ENCODE results near the gene CNN3.

The CNN3 gene

DNA sequence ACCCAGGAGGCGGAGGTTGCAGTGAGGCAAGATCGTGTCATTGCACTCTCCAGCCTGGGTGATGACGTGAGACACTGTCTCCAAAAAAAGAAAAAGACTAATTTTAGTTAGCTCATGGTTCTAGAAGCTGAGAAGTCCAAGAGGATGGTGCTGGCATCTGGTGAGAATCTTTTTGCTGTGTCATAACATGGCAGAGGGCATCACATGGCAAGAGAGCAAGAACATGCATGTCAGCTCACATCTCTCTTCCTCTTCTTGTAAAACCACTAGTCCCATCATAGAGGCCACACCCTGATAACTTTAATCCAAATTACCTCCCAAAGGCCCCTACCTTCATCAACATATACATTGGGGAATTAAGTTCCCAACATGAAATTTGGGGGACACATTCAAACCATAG, 13.8 kb upstream of the CNN3 start:
- Histone ChIP-seq H3K4me3 (ENCODE audit: low read depth in 1 of 2, low read length in 1 of 2) (no peak overlapping the region), H3K9me3 (no peaks in the 10 kb centered on the region), H3K27me3 (peaks cover 9% of the 10 kb centered on the region), H3K36me3 (no peaks in the 10 kb centered on the region), H3K27ac (no peak overlapping the region), H3K4me1 (ENCODE audit: control insufficient read depth in 1 of 2, insufficient read depth in 1 of 2, low read depth in 1 of 2, low read length in 1 of 2) (no peaks in the 10 kb centered on the region)
- TF ChIP-seq, protein P1, sequence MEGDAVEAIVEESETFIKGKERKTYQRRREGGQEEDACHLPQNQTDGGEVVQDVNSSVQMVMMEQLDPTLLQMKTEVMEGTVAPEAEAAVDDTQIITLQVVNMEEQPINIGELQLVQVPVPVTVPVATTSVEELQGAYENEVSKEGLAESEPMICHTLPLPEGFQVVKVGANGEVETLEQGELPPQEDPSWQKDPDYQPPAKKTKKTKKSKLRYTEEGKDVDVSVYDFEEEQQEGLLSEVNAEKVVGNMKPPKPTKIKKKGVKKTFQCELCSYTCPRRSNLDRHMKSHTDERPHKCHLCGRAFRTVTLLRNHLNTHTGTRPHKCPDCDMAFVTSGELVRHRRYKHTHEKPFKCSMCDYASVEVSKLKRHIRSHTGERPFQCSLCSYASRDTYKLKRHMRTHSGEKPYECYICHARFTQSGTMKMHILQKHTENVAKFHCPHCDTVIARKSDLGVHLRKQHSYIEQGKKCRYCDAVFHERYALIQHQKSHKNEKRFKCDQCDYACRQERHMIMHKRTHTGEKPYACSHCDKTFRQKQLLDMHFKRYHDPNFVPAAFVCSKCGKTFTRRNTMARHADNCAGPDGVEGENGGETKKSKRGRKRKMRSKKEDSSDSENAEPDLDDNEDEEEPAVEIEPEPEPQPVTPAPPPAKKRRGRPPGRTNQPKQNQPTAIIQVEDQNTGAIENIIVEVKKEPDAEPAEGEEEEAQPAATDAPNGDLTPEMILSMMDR (IDR thresholded peaks at IDR 0.05): no peak

DNA sequence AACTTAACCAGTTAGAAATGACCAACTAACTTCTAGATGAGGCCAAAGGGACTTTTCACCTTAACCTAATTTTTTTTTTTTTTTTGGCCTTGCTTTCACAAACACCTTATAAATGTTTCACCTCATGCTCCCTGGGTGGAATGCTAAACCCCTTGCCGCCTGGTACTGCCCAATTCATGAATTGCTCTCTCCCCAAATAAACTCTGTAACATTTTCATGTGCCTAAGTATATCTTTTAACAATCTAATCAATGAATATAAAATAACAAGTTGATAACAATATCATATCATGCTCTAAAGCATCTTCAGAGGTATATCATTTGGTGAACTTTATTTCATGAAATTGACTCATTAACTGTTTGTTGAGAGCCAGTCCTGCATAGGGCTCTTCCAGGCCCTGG, 10.9 kb upstream of the CNN3 start:
- Histone ChIP-seq H3K9me3 (no peaks in the 10 kb centered on the region), H3K4me1 (ENCODE audit: control insufficient read depth in 1 of 2, insufficient read depth in 1 of 2, low read depth in 1 of 2, low read length in 1 of 2) (no peaks in the 10 kb centered on the region), H3K27me3 (no peaks in the 10 kb centered on the region), H3K36me3 (no peaks in the 10 kb centered on the region), H3K27ac (no peak overlapping the region), H3K4me3 (ENCODE audit: low read depth in 1 of 2, low read length in 1 of 2) (no peak overlapping the region)
- TF ChIP-seq, protein P1 (IDR thresholded peaks at IDR 0.05): no peak

DNA sequence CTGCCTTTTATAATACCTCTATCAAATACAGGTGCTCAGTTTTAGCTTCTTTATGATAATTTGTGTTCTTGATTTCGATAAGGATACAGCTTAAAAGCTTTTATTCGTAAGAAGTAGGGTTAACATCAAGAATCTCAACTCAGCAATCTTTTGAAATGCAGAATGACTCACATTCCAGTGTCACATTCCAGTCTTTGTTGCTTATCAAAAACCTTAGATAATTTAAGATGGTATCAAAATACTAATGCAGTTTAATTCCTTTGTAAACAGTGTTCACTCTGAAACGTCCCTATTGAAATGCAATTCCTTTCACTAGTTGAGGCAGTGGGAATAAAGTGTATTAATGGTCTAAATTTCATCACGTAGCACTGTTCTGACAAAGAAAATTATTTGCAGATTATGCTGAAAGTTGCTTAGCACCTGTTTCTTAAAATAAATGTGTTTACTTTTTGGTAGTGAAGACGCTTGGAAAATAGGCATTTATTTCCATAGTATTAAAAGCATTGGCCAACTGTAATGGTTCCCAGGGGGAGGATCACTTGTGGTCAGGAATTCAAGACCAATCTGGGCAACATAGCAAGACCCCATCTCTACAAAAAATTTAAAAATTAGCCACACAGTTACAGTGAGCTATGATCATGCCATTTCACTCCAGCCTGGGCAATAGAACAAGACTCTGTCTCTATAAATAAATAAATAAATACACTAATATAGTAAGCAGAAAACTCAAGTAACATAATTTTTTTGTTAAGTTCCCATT, 10.1 kb upstream of the CNN3 start:
- Histone ChIP-seq H3K4me3 (ENCODE audit: low read depth in 1 of 2, low read length in 1 of 2) (no peak overlapping the region), H3K27ac (no peak overlapping the region), H3K36me3 (no peaks in the 10 kb centered on the region), H3K9me3 (no peaks in the 10 kb centered on the region), H3K4me1 (ENCODE audit: control insufficient read depth in 1 of 2, insufficient read depth in 1 of 2, low read depth in 1 of 2, low read length in 1 of 2) (no peaks in the 10 kb centered on the region), H3K27me3 (no peaks in the 10 kb centered on the region)
- TF ChIP-seq, protein P1 (IDR thresholded peaks at IDR 0.05): no peak

DNA sequence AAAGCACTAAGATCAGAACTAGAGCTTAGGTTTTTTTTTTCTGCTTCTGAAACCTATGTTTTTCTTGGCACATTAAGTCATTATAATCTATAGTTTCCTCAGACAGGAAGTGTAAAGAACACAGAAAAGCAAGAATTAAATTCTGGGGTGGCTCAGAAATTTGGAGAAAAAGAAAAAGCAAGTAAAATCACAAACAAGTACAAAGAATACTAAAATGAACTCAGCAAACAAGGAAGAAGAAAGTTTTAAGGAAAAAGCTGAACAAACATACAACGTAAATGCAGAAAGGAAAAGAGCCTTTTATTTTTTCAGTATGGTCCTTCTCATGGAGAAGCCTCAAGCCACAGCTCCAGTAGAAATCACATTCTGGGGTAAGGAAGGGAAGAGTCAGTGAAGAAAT, 8.6 kb upstream of the CNN3 start:
- Histone ChIP-seq H3K9me3 (no peaks in the 10 kb centered on the region), H3K4me3 (ENCODE audit: low read depth in 1 of 2, low read length in 1 of 2) (no peak overlapping the region), H3K27ac (no peak overlapping the region), H3K4me1 (ENCODE audit: control insufficient read depth in 1 of 2, insufficient read depth in 1 of 2, low read depth in 1 of 2, low read length in 1 of 2) (no peaks in the 10 kb centered on the region), H3K27me3 (peaks cover 11% of the 10 kb centered on the region), H3K36me3 (no peaks in the 10 kb centered on the region)
- TF ChIP-seq, protein P1 (IDR thresholded peaks at IDR 0.05): no peak

DNA sequence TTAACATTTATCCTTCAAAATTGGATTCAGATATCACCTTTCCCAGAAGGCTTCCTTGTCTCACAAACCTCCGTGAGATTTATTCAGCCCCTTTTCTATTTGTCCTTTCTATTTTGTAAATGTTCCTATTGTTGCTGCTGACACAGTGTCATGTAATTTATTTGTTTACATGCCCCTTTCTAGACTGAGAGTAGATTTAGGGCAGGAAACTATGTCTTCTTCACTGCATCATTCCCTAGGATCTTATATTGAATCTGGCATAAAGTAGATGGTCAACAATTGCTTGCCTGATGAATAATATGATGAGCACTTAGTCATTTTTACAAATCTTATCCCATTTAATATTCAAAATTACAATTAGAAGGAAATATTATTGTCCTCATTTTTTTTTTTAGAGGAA, 8.1 kb upstream of the CNN3 start:
- no peaks in the 10 kb centered on the region for H3K36me3 ChIP-seq
- TF ChIP-seq, protein P1 (IDR thresholded peaks at IDR 0.05): no peak
- no peak overlapping the region for H3K4me3 ChIP-seq (ENCODE audit: low read depth in 1 of 2, low read length in 1 of 2)
- no peak overlapping the region for H3K27ac ChIP-seq
- H3K4me1 ChIP-seq (ENCODE audit: control insufficient read depth in 1 of 2, insufficient read depth in 1 of 2, low read depth in 1 of 2, low read length in 1 of 2): no peaks in the 10 kb centered on the region
- peaks cover 15% of the 10 kb centered on the region for H3K27me3 ChIP-seq
- H3K9me3 ChIP-seq: no peaks in the 10 kb centered on the region

Data from neutrophil (primary cell).